ENCODE results near the gene ZMYM4.

GRCh38 chr1:35454176-35454575, 185.7 kb downstream of the ZMYM4 start:
- TF ChIP-seq CTCF (IDR thresholded peaks at IDR 0.05) (no peak), POLR2AphosphoS5 (IDR thresholded peaks at IDR 0.05; ENCODE audit: insufficient read depth in 1 of 2, low read depth in 1 of 2) (no peak)
